ENCODE measurements around the gene DRAM1. TPM values are rescaled to one million over a fixed set of nuclear protein-coding genes. Genes with fewer than 3 reads are reported as not detected.

DRAM1 gene
- total RNA-seq, 4 donors from 2014 or later, result 10.0 to 24.9 (median 17.8) TPM

DNA sequence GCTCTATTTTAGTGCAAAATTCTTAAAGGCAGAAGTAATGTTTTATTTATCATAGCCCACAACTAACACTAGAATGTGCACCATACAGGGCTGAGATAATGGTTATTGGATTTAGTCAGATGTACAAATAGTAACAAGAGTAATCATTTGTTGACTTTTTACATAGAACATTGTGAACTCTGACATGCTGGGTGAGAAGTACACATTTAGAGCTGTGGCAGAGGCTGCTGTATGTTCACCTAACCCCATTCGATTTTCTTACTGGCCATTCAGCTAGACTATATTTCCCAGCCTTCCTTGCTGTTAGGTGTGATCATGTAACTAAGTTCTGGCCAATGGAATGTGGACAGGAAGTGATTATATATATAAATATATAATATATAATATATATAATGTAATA lies 89.1 kb downstream of the DRAM1 start:
- Histone ChIP-seq H3K36me3 (no peaks in the 10 kb centered on the region), H3K4me3 (no peak overlapping the region), H3K27me3 (no peaks in the 10 kb centered on the region), H3K4me1 (no peaks in the 10 kb centered on the region), H3K9me3 (no peaks in the 10 kb centered on the region), H3K27ac (replicated peaks in 1 of 4) (no peak overlapping the region)
- 85% methylated on average over 1 of the region's 1 CpG for WGBS
- intact Hi-C loops (cut with DNase I), result no loop called here
- DNase-seq (ENCODE audit: extremely low spot score), result no peak
- TF ChIP-seq POLR2A (IDR thresholded peaks at IDR 0.05; ENCODE audit: low read depth) (no peak), POLR2AphosphoS5 (IDR thresholded peaks at IDR 0.05) (no peak), EP300 (IDR thresholded peaks at IDR 0.05) (no peak), CTCF (IDR thresholded peaks at IDR 0.05) (no peak)

GRCh38 chr12:101967506-101967905 lies 90.1 kb downstream of the DRAM1 start:
- no peaks in the 10 kb centered on the region for H3K4me1 ChIP-seq
- 54% methylated on average over 4 of the region's 4 CpGs for WGBS
- intact Hi-C loops (cut with DNase I), result no loop called here
- H3K27me3 ChIP-seq, result no peaks in the 10 kb centered on the region
- no peak overlapping the region for H3K27ac ChIP-seq (replicated peaks in 1 of 4)
- H3K9me3 ChIP-seq, result peaks cover 0 to 4% (median 0%) of the 10 kb centered on the region in 4 donors
- no peak overlapping the region for H3K4me3 ChIP-seq
- no peaks in the 10 kb centered on the region for H3K36me3 ChIP-seq
- no peak for DNase-seq (ENCODE audit: extremely low spot score)
- TF ChIP-seq CTCF (IDR thresholded peaks at IDR 0.05) (no peak), EP300 (IDR thresholded peaks at IDR 0.05) (no peak), POLR2A (IDR thresholded peaks at IDR 0.05; ENCODE audit: low read depth) (no peak), POLR2AphosphoS5 (IDR thresholded peaks at IDR 0.05) (no peak)

DNA sequence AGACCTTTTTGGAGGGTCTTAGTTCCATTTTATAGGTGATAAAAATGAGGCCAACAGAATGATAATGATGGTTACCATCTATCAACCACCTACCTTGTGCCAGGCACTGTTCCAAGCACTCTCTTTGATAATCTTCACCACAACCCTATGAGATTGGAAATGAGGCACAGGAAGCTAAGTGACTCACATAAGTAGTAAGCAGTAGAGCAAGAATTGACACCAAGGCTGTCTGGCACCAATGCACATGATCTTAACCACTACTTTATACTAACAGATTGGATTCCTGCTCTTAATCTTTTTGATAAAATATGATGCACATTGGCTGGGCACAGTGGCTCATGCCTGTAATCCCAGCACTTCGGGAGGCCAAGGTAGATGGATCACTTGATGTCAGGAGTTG lies 91.4 kb downstream of the DRAM1 start:
- no peak overlapping the region for H3K27ac ChIP-seq (replicated peaks in 1 of 4)
- no peak for DNase-seq (ENCODE audit: extremely low spot score)
- intact Hi-C loops (cut with DNase I), result no loop called here
- TF ChIP-seq POLR2AphosphoS5 (IDR thresholded peaks at IDR 0.05), result no peak
- no peak for TF ChIP-seq POLR2A (IDR thresholded peaks at IDR 0.05; ENCODE audit: low read depth)
- TF ChIP-seq EP300 (IDR thresholded peaks at IDR 0.05), result no peak
- TF ChIP-seq CTCF (IDR thresholded peaks at IDR 0.05), result no peak
- no peaks in the 10 kb centered on the region for H3K4me1 ChIP-seq
- no peak overlapping the region for H3K4me3 ChIP-seq
- H3K9me3 ChIP-seq, result peaks cover 0 to 4% (median 0%) of the 10 kb centered on the region in 4 donors
- no peaks in the 10 kb centered on the region for H3K27me3 ChIP-seq
- H3K36me3 ChIP-seq, result no peaks in the 10 kb centered on the region
- 59% methylated on average over 1 of the region's 1 CpG for WGBS

Small RNA genes lying within 50 kb of the gene (small RNA-seq; reads per million reads assigned to genes)
- gene RNA5SP369 (0 to 0.17 (median 0) reads per million in 3 donors), gene RNU6-1183P (0 reads per million in 3 donors)

Other genes with a start within 250 kb of the DRAM1 start
- gene CHPT1, start 179.9 kb upstream of the DRAM1 start, total RNA-seq, result 100 to 1,000 TPM in 1 of 4 donors, 10 to 100 TPM in 3; 57.5 to 180 (median 83.8) TPM
- not detected for gene SYCP3, start 138.1 kb upstream of the DRAM1 start, total RNA-seq
- gene GNPTAB, start 46.6 kb upstream of the DRAM1 start, total RNA-seq, result 10 to 100 TPM; 30.5 to 37.0 (median 32.1) TPM
- gene WASHC3, start 184.4 kb downstream of the DRAM1 start, total RNA-seq, result 100 to 1,000 TPM in 1 of 4 donors, 10 to 100 TPM in 3; 85.7 to 101 (median 86.8) TPM
- gene NUP37, start 242.5 kb downstream of the DRAM1 start, total RNA-seq, result 10 to 100 TPM in 3 of 4 donors, 1 to 10 TPM in 1; 9.9 to 23.3 (median 15.4) TPM
- gene PARPBP, start 242.6 kb downstream of the DRAM1 start, total RNA-seq, result under 1 TPM; 0.45 to 0.83 (median 0.64) TPM